PC-9 (cell line): ENCODE data around the gene RPTOR. TPM values are rescaled to one million over a fixed set of nuclear protein-coding genes. Genes with fewer than 3 reads are reported as not detected.
A peak's percentile ranks its signal among the peaks of the same experiment; 100 is the strongest.

Experiments used
- BruUV-seq: library from RNA; stranded (reverse); fragments of 400-500 nt; replicated peaks from 2 replicates; lab custom pipeline; 2021; lab: Mats Ljungman, UMichigan
- CTCF ChIA-PET: fragments of 300-600 bp; sonication (Branson Sonifier 250); formaldehyde crosslinking; loops from one replicate; lab custom pipeline; 2022; ENCODE audit warnings: antibody characterized with exemption; lab: Charles Lee
- POLR2A ChIA-PET: fragments of 300-600 bp; sonication (Branson Sonifier 250); formaldehyde crosslinking; loops from one replicate; lab custom pipeline; 2022; ENCODE audit warnings: antibody characterized with exemption; ENCODE audit not compliant: unreplicated experiment; lab: Charles Lee
- DNase-seq, 2 experiments: peaks; one replicate each; pipeline versions ENCODE4 v3.0.0 to v3.0.0-alpha.2; 2015 to 2022; ENCODE audit warnings: mixed read lengths in 1 of 2
- H2AFZ ChIP-seq: fragments of 200-600 bp; sonication (generic); 2 replicates; pipeline ENCODE4 v1.8.1; 2017; ENCODE audit warnings: antibody characterized with exemption
- H3F3A ChIP-seq: fragments of 200-600 bp; sonication (generic); 2 replicates; pipeline ENCODE4 v1.8.1; 2017; ENCODE audit warnings: antibody characterized with exemption, mild to moderate bottlenecking, low read depth; ENCODE audit not compliant: insufficient read depth
- H3K27ac ChIP-seq: fragments of 200-600 bp; sonication (generic); 2 replicates; pipeline ENCODE4 v1.6.1; 2016; ENCODE audit warnings: mixed run types
- H3K27me3 ChIP-seq: fragments of 200-600 bp; sonication (generic); 2 replicates; pipeline ENCODE4 v1.6.1; 2016; ENCODE audit warnings: low read depth, mixed run types; ENCODE audit not compliant: insufficient read depth
- H3K36me3 ChIP-seq: fragments of 200-600 bp; sonication (generic); 2 replicates; pipeline ENCODE4 v1.6.1; 2016; ENCODE audit warnings: low read depth, mixed run types
- H3K4me1 ChIP-seq: fragments of 200-600 bp; sonication (generic); replicated peaks from 2 replicates; pipeline ENCODE4 v1.6.1; 2016; ENCODE audit warnings: mixed run types; ENCODE audit not compliant: insufficient read depth
- H3K4me2 ChIP-seq: fragments of 200-600 bp; sonication (generic); 2 replicates; pipeline ENCODE4 v1.6.1; 2017; ENCODE audit warnings: mixed run types
- H3K4me3 ChIP-seq: fragments of 200-600 bp; sonication (generic); 2 replicates; pipeline ENCODE4 v1.6.1; 2016; ENCODE audit warnings: mixed run types
- H3K79me2 ChIP-seq: fragments of 200-600 bp; sonication (generic); 2 replicates; pipeline ENCODE4 v1.6.1; 2017; ENCODE audit warnings: low read depth, mixed run types
- H3K9me2 ChIP-seq: fragments of 200-600 bp; sonication (generic); 2 replicates; pipeline ENCODE4 v1.8.1; 2017; ENCODE audit warnings: mild to moderate bottlenecking; ENCODE audit not compliant: insufficient read depth
- H3K9me3 ChIP-seq: fragments of 200-600 bp; sonication (generic); 2 replicates; pipeline ENCODE4 v1.8.1; 2016; ENCODE audit warnings: low read depth; ENCODE audit not compliant: insufficient read depth
- H4K20me1 ChIP-seq: fragments of 200-600 bp; sonication (generic); 2 replicates; pipeline ENCODE4 v1.8.1; 2017; ENCODE audit not compliant: insufficient read depth
- EZH2 ChIP-seq: fragments of 200-600 bp; sonication (generic); IDR thresholded peaks from 2 replicates; pipeline ENCODE4 v1.8.0; 2017; ENCODE audit warnings: antibody characterized with exemption, low read depth
- intact Hi-C: fragments of 100-400 bp; cut with micrococcal nuclease; formaldehyde crosslinking; loops from one replicate; pipeline ENCODE4 v1.10.0; 2022; ENCODE audit not compliant: unreplicated experiment
- total RNA-seq: library from RNA; stranded (reverse); gene quantifications from 2 replicates; pipeline ENCODE4 v1.2.3, GENCODE V29; 2021
- TF ChIP-seq, protein P1 (sequence below): fragments of 200-600 bp; sonication (generic); conservative IDR thresholded peaks from 2 replicates; pipeline ENCODE4 v1.6.1; 2017; ENCODE audit warnings: mixed run types, antibody characterized with exemption, mild to moderate bottlenecking, moderate library complexity

The RPTOR gene
- total RNA-seq, 1 experiment from 2014 or later = 50.8 TPM

DNA sequence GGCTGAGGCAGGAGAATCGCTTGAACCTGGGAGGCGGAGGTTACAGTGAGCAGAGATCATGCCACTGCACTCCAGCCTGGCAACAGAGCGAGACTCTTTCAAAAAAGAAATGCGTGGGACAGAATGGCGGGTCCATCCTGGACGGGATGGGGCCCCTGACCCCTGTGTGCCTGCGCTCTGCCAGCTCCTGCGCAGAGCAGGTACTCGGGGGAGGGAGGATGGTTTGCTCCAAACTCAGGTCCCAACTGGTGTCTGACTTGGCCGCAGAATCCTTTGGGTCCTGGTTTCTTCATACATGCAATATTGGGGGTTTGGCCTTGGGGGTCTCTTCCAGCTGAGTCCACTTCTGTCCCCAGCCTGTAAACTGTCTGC is 457.4 kb downstream of the RPTOR start:
- BruUV-seq = no TSS peak
- CTCF ChIA-PET = no interaction called here

DNA sequence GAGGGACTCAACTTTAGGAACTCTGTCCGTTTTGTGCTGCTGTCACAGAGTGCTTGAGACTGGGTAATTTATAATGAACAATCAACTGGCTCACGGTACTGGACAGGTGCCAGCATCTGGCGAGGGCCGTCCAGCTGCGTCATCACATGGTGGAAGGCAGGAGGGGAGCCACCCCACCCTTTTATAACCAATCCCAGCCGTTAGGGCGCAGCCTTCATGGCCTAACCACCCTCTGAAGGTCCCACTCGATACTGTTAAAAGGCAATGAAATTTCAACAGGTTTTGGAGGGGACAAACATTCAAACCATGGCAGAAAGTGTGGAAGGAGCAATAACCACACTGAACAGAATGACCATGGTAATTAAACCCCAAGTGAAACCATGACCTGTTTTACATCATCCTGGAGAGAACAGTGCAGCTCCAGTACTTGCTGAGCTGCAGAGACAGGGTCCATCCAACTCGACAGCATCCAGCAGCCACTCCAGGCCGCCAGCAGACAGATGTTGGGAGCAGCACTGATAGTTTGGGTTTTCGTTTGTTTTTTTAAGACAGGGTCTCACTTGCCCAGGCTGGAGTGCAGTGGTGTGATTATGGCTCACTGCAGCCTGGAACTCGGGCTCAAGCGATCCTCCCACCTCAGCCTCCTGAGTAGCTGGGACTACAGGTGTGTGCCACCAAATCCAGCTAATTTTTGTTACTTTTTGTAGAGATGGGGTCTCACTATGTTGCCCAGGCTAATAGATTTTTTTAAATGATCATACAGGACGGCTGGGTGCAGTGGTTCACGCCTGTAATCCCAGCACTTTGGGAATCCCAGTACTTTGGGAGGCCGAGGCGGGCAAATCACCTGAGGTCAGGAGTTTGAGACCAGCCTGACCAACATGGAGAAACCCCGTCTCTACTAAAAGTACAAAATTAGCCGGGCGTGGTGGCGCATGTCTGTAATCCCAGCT is 458.0 kb downstream of the RPTOR start:
- intact Hi-C loops = loop anchor here (5.0 kb wide), 1 partner anchor 220 kb away; the partner anchor contains the start of gene CEP131
- Histone ChIP-seq H3K9me3 (no peaks in the 10 kb centered on the region), H4K20me1 (no peaks in the 10 kb centered on the region), H3K36me3 (no peaks in the 10 kb centered on the region), H3K4me1 (no peaks in the 10 kb centered on the region), H3K9me2 (no peaks in the 10 kb centered on the region), H3K27ac (no peak overlapping the region), H2AFZ (no peak overlapping the region), H3F3A (no peaks in the 10 kb centered on the region), H3K4me3 (no peak overlapping the region), H3K27me3 (no peaks in the 10 kb centered on the region), H3K4me2 (no peak overlapping the region), H3K79me2 (no peaks in the 10 kb centered on the region)
- CTCF ChIA-PET = no interaction called here
- TSS peak; percentile 24 for BruUV-seq
- POLR2A ChIA-PET = no interaction called here
- DNase-seq = peak in 1 of 2 experiments; percentile 45
- TF ChIP-seq, protein P1, sequence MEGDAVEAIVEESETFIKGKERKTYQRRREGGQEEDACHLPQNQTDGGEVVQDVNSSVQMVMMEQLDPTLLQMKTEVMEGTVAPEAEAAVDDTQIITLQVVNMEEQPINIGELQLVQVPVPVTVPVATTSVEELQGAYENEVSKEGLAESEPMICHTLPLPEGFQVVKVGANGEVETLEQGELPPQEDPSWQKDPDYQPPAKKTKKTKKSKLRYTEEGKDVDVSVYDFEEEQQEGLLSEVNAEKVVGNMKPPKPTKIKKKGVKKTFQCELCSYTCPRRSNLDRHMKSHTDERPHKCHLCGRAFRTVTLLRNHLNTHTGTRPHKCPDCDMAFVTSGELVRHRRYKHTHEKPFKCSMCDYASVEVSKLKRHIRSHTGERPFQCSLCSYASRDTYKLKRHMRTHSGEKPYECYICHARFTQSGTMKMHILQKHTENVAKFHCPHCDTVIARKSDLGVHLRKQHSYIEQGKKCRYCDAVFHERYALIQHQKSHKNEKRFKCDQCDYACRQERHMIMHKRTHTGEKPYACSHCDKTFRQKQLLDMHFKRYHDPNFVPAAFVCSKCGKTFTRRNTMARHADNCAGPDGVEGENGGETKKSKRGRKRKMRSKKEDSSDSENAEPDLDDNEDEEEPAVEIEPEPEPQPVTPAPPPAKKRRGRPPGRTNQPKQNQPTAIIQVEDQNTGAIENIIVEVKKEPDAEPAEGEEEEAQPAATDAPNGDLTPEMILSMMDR = no peak
- no peak for TF ChIP-seq EZH2

More for the DNA sequence above, 457.4 kb downstream of the RPTOR start:
- intact Hi-C loops = loop anchor here (5.0 kb wide), 1 partner anchor 220 kb away; the partner anchor contains the start of gene CEP131
- Histone ChIP-seq H3K4me3 (no peak overlapping the region), H3K27ac (no peak overlapping the region), H3K79me2 (no peaks in the 10 kb centered on the region), H3K4me1 (no peaks in the 10 kb centered on the region), H3K4me2 (no peak overlapping the region), H3K9me3 (no peaks in the 10 kb centered on the region), H3K27me3 (no peaks in the 10 kb centered on the region), H2AFZ (no peak overlapping the region), H4K20me1 (no peaks in the 10 kb centered on the region), H3K9me2 (no peaks in the 10 kb centered on the region), H3K36me3 (no peaks in the 10 kb centered on the region), H3F3A (no peaks in the 10 kb centered on the region)
- no peak for DNase-seq
- TF ChIP-seq, protein P1 = no peak
- TF ChIP-seq EZH2 = no peak
- POLR2A ChIA-PET = no interaction called here

DNA sequence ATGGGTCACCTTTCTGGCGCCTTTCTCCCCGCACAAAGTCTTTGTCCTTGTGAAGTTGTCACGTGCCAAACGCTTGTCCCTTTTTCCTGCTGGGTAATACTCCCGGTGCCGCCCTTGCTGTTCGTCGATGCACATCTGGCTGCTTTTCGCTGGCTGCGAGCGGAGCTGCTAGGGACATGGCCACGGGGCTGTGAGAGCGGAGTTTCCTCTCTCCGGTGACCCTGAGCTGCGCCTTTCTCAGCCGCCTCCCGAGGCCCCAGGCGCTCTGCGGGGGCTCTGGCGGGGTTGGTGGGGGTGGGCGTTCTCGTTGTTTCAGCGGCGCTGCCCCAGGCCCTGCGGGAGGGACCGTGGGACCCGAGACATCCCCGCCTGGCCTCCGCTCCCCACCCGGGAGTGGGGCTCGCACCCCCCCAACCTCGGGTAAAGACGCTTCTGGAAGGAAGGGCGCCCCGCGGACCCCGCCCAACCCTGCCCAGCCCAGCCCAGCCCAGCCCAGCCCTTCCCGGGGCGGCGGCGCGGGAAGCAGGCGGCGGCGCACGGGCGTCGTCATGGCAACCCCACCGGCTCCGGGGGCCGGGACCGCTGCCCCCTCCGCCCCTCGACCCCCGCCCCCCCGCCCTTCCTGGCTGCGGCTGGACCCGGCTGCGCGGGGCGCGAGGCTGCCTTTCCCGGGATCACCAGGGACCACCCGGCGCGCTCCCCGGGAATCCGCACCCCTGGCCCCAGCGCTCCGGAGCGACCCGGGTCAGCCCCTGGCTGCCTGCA is 459.3 kb downstream of the RPTOR start:
- ChIA-PET CTCF (no interaction called here), POLR2A (no interaction called here)
- TF ChIP-seq, protein P1 = no peak
- TF ChIP-seq EZH2 = no peak
- intact Hi-C loops = loop anchor here (5.0 kb wide), 1 partner anchor 218 kb away; the partner anchor contains the start of gene CEP131
- no peak overlapping the region for H2AFZ ChIP-seq
- no peaks in the 10 kb centered on the region for H3K79me2 ChIP-seq
- no peaks in the 10 kb centered on the region for H3F3A ChIP-seq
- H3K27me3 ChIP-seq = peaks cover 4% of the 10 kb centered on the region; the same call in 1 of the 2 replicates
- H3K4me3 ChIP-seq = no peak overlapping the region
- H3K36me3 ChIP-seq = no peaks in the 10 kb centered on the region
- H3K4me2 ChIP-seq = no peak overlapping the region
- no peaks in the 10 kb centered on the region for H4K20me1 ChIP-seq
- H3K9me2 ChIP-seq = no peaks in the 10 kb centered on the region
- no TSS peak for BruUV-seq
- no peak overlapping the region for H3K27ac ChIP-seq
- no peaks in the 10 kb centered on the region for H3K4me1 ChIP-seq
- no peaks in the 10 kb centered on the region for H3K9me3 ChIP-seq
- no peak for DNase-seq
